Bronchial epithelial cell (primary cell): Measurements from ENCODE around the gene OSTN. TPM values are rescaled to one million over a fixed set of nuclear protein-coding genes. Genes with fewer than 3 reads are reported as not detected.

Experiments used
- DNase-seq: peaks from one replicate; pipeline ENCODE4 v3.0.0-alpha.2; 2010; ENCODE audit warnings: low read depth
- FAIRE-seq: peaks from 2 replicates; lab custom pipeline; 2011; peaks lifted over from hg19 to GRCh38; lab: Jason Lieb, UNC
- H3K27me3 ChIP-seq: 2 replicates; pipeline ENCODE4 v1.5.1; 2011; ENCODE audit warnings: low read length; ENCODE audit not compliant: control insufficient read depth, insufficient read depth
- H3K36me3 ChIP-seq: 2 replicates; pipeline ENCODE4 v1.5.1; 2011; ENCODE audit warnings: low read length; ENCODE audit not compliant: control insufficient read depth, insufficient read depth
- H3K4me3 ChIP-seq: 2 replicates; pipeline ENCODE4 v1.5.1; 2011; ENCODE audit warnings: mild to moderate bottlenecking, low read depth, low read length, control low read depth
- CTCF ChIP-seq: IDR thresholded peaks from 2 replicates; pipeline ENCODE4 v1.5.1; 2011; ENCODE audit warnings: mild to moderate bottlenecking, moderate library complexity, low read length, control low read depth, inconsistent platforms; ENCODE audit not compliant: insufficient read depth, severe bottlenecking
- total RNA-seq: library from RNA; depleted of rRNA; stranded (reverse); fragments of >200 nt; gene quantifications from 2 replicates; pipeline ENCODE4 v1.2.1, GENCODE V29; 2014

The OSTN gene
- total RNA-seq, 1 donor from 2014 or later: not detected

- no peak for TF ChIP-seq CTCF
- H3K4me3 ChIP-seq: no peak overlapping the region
- DNase-seq: no peak
These were observed 114.3 kb downstream of the OSTN start for GRCh38 chr3:191313296-191313695.

GRCh38 chr3:191314109-191314728 lies 115.2 kb downstream of the OSTN start:
- Histone ChIP-seq H3K36me3 (no peaks in the 10 kb centered on the region), H3K27me3 (no peaks in the 10 kb centered on the region), H3K4me3 (no peak overlapping the region)
- no peak for FAIRE-seq
- no peak for TF ChIP-seq CTCF
- DNase-seq: no peak

More at GRCh38 chr3:191313296-191313695, 114.3 kb downstream of the OSTN start:
- Histone ChIP-seq H3K27me3 (no peaks in the 10 kb centered on the region), H3K36me3 (no peaks in the 10 kb centered on the region)
- FAIRE-seq: no peak

Other genes with a start within 250 kb of the OSTN start
- gene CCDC50, start 130.2 kb downstream of the OSTN start, total RNA-seq: 57.7 and 81.5 TPM in 2 replicates
- not detected in 2 replicates for gene UTS2B, start 131.3 kb downstream of the OSTN start, total RNA-seq